IPS-18c (cell line): Measurements from ENCODE around the gene IKBIP.
A peak's percentile ranks its signal among the peaks of the same experiment; 100 is the strongest.
"Not testable (repeated sequence)": the region's sequence is repeated elsewhere in the genome, so short reads cannot be mapped to it uniquely, and the experiment has no call there.

Experiments
- H3K4me3 ChIP-seq: 2 replicates; pipeline ENCODE4 v1.7.0; 2013; ENCODE audit warnings: low read depth, mild to moderate bottlenecking, low read length, moderate library complexity; ENCODE audit not compliant: insufficient read depth
- H3K9me3 ChIP-seq: one replicate; pipeline ENCODE4 v1.6.1; 2013; ENCODE audit warnings: mild to moderate bottlenecking, low read length, moderate library complexity; ENCODE audit not compliant: control insufficient read depth, insufficient read depth

Gene IKBIP

DNA sequence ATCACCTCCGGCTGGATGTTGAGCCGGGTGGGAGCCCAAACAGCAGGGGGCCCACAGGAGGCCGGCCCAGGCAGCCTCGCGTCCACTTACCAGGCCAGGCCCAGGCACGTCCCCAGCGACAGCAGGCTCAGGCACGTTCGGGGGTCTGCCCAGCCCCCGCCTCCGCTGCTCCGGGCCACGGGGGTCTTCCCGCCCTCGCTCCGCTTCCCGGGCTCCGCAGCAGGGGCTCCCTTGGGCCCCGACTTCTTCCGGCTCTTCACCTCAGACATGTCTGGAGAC is 216 bp downstream of the IKBIP start:
- H3K4me3 ChIP-seq, result peak overlapping the region; percentile 95
- no peaks in the 10 kb centered on the region for H3K9me3 ChIP-seq

DNA sequence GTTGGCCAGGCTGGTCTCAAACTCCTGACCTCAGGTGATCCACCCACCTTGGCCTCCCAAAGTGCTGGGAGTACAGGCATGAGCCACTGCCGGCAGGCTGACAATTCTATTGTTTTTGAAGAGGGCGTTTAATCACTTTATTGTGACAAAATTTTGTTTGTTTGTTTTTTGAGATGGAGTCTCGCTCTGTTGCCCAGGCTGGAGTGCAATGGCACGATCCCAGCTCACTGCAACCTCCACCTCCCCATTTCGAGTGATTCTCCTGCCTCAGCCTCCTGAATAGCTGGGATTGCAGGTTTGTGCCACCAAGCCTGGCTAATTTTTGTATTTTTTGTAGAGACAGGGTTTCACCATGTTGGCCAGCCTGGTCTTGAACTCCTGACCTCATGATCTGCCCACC is 1.8 kb downstream of the IKBIP start:
- not testable (repeated sequence) for H3K4me3 ChIP-seq, H3K9me3 ChIP-seq

DNA sequence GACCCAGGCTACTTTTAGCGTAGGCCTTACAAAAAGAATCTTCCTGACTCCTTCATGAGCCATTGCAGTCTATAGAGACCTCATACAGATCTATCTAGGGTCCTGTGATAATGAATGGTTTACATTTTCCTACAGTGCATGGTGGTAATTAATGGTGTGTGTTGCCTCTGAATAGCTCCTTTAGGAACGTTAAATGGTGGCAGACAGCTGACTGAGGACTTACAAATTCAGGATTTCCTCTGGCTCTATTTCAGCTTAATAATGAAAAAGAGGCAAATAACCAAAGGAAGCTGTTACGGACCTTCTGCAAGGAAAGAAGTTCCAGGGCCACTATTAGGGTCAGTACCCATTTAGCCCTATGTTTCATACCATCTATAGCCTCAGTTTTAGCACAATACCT is 5.1 kb downstream of the IKBIP start:
- Histone ChIP-seq H3K4me3 (no peak overlapping the region), H3K9me3 (no peaks in the 10 kb centered on the region)

DNA sequence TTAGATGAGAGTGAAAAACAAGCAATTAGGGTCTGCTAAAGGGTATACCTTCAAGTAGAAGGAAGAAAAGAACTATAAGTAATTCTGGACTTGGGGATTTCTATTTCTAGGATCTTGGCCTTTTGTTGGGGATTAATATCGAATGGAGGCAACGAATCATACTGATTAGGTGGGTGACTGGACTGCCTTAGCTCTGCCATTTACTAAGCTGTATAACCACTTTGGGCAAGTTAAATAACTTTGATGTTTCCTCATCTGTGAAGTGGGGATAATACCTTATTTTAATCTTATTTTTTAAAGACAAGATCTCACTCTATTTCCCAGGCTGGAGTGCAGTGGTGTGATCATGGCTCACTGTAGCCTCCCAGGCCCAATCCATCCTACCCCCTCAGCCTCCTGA is 6.6 kb downstream of the IKBIP start:
- Histone ChIP-seq H3K4me3 (no peak overlapping the region), H3K9me3 (no peaks in the 10 kb centered on the region)

DNA sequence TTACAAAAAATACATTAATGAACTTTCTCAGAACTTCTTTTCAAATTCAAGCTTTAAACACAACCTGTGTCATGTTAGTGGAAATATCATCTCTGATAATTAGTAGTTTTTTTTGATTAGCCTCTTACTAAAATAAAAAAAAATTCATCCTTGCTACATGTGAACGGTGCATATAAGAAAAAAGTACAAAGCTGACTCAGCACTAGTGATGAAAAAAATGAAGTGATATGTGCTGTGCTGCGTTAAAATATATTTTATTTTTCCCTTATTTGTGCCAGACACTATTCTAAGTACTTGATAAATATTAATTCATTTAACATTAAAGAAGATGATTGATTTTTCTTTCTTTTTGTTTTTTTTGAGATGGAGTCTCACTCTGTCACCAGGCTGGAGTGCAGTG is 7.5 kb downstream of the IKBIP start:
- Histone ChIP-seq H3K4me3 (no peak overlapping the region), H3K9me3 (no peaks in the 10 kb centered on the region)

DNA sequence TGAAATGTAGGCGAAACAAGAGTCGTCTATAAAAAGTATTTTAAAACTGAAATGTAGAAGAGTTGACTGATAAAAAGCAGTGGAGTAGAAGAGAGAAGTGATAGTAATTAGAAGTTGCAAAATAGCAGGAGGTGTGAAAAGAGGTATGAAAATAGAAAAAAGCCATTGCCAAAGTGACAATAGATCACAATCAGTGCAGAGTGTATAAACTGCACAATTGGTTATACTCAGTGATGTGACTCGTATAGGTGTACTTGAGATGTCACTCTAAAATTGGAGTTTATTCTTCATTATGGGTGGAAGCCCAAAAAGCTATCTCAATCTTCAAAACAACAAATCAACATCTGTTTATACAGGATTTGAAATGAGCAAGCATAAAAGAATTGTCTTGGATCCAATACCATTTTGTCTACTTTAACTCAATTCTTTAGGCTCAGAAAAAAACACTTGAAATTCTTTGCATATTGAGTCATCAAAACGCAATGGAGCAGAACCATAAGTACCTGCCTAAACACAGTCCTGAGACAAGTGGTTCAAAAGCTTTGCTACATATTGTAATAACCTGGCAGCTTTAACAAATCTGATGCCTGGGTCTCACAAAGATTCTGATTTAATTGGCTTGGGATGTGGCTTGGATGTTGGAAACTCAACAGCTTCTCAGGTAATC is 8.8 kb downstream of the IKBIP start:
- H3K4me3 ChIP-seq, result no peak overlapping the region
- H3K9me3 ChIP-seq, result no peaks in the 10 kb centered on the region

DNA sequence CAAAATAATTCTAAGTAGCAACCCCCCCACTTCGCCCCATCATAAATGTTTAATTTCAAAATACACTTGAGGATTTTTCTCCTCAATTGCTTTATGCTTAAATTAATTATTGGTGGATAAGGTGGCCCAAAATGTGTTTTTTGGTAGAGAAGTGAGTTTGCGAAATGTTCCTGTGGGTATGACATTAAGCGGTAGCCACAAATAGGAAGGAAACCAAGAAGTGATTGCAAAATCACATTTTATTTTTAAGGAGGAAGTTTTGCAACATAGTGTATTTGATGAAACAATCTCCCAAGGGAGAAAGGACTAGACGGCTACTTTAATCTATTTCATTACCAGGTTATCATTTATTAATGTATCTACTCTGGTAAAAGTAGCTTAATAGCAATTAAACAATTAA is 25.6 kb downstream of the IKBIP start:
- Histone ChIP-seq H3K9me3 (no peaks in the 10 kb centered on the region), H3K4me3 (no peak overlapping the region)

DNA sequence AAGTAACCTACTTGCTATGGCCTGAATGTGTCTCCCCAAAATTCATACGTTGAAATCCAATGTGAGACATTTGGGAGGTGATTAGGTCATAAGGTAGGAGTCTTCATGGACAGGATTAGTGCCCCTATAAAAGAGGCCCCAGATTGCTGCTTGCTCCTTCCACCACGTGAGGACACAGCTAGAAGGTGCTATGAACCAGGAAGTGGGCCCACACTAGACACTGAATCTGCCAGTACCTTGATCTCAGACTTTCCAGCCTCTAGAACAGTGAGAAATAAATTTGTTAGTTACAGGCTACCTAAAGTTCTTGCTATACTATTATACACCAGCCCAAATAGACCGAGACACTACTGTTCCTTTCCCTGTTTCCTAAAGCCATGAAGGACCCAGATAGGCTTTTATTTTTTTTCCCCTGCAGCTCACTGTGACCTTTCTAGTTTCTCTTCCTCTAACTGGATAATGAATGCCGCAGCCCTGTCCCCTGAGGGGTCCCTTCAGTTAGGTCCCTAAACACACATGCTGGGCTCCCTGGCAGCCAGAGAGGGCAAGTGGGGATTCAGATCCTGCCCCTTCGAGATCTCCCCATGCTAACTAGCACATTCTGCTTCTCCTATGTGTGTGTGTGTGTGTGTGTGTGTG is 31.8 kb downstream of the IKBIP start:
- Histone ChIP-seq H3K4me3 (no peak overlapping the region), H3K9me3 (no peaks in the 10 kb centered on the region)

DNA sequence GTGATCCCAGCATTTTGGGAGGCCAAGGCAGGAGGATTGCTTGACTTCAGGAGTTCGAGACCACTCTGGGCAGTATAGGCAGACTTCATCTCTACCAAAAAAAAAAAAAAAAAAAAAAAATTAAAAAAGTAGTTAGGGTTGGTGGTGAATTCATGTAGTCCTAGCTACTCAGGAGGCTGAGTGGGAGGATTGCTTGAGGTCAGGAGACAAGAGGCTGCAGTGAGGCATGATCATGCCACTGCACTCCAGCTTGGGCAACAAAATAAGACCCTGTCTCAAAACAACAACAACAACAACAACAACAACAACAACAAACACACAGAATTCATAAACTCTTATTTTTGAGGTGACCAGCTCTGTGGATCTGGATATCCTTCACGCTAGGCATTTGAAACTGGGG is 34.0 kb downstream of the IKBIP start:
- Histone ChIP-seq H3K9me3 (no peaks in the 10 kb centered on the region), H3K4me3 (no peak overlapping the region)

DNA sequence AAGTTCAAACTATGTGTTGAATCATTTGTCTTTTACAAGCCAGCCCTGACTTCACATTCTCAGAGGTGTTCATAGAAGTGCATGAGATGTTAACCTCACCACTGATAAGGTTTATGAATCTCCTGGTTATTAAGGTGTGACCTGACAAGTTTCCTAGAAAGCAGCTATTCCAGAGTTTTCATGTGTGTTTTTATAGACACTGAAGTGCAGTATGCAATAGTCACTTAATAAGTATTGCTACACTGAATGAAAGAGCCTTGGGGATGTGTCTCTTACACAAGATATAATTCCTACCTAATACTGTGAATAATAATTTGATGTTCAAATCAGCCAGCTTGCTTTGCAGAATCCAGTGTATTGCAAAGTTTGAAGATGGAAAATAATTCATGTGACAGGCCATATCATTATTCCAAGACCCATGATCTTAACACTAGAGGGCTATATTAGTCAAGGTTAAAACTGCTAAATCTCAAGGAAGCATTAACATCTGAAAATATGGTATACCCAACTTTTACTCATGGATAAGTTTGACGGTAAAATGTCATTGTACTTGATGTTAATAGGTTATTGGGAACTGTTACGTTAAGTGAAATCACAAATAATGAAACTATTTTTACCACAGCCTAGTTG is 38.1 kb downstream of the IKBIP start:
- Histone ChIP-seq H3K9me3 (no peaks in the 10 kb centered on the region), H3K4me3 (no peak overlapping the region)

DNA sequence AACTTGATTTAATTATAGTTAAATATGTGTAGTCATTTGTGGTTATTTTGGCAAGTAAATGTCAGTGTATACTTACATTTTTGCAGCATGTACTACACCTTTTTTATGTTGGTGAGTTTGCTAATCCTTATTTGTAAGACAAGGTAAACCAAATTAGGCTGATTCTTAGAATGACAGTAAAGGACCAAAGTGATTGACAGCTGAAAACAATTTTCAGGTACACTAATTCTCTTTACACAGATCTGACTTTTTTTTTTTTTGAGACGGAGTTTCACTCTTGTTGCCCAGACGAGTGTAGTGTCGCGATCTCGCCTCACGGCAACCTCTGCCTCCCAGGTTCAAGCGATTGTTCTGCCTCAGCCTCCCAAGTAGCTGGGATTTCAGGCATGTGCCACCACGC is 42.7 kb downstream of the IKBIP start:
- Histone ChIP-seq H3K9me3 (peaks cover 4% of the 10 kb centered on the region), H3K4me3 (no peak overlapping the region)

DNA sequence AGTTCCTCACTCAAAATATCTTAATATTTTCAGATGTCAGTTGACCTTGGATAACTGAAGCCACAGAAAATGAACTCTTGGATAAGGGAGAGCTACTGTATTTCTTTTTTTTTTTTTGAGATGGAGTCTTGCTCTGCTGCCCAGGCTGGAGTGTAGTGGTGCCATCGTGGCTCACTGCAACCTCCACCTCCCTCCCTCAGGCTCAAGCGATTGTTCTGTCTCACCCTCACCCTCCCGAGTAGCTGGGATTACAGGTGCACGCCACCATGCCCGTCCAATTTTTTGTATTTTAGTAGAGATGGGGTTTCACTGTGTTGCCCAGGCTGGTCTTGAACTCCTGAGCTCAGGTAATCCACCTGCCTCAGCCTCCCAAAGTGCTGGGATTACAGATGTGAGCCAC is 47.3 kb downstream of the IKBIP start:
- H3K4me3 ChIP-seq, H3K9me3 ChIP-seq: not testable (repeated sequence)

DNA sequence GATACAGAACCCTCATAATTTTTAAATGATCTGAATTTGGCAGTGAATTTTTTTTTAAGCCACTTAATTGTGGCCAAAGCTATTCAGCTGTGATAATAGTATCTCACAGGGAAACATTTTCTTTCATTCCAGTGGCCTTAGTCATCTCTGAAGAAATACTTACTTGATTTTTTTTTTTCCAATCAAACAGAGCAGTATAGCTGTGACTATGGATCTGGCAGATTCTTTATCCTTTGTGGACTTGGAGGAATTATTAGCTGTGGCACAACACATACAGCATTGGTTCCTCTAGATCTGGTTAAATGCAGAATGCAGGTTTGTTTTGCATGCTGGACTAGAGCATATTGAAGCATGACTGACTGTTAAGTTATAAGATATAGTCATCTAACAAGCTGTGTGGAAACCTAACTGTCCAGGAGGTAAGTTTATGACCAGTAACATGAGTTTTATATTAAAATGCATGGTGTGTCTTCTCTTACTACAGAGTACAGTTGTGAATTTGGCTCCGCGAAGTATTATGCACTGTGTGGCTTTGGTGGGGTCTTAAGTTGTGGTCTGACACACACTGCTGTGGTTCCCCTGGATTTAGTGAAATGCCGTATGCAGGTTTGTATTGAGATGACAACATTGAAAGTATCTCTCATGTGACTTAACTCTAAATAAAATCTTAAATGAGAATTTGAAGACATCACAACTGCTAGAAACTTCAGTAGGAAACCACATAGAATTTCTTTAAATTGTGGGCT is 49.2 kb downstream of the IKBIP start:
- Histone ChIP-seq H3K4me3 (peak overlapping the region; percentile 99; the same call in 1 of the 2 replicates), H3K9me3 (peaks cover 3% of the 10 kb centered on the region)

DNA sequence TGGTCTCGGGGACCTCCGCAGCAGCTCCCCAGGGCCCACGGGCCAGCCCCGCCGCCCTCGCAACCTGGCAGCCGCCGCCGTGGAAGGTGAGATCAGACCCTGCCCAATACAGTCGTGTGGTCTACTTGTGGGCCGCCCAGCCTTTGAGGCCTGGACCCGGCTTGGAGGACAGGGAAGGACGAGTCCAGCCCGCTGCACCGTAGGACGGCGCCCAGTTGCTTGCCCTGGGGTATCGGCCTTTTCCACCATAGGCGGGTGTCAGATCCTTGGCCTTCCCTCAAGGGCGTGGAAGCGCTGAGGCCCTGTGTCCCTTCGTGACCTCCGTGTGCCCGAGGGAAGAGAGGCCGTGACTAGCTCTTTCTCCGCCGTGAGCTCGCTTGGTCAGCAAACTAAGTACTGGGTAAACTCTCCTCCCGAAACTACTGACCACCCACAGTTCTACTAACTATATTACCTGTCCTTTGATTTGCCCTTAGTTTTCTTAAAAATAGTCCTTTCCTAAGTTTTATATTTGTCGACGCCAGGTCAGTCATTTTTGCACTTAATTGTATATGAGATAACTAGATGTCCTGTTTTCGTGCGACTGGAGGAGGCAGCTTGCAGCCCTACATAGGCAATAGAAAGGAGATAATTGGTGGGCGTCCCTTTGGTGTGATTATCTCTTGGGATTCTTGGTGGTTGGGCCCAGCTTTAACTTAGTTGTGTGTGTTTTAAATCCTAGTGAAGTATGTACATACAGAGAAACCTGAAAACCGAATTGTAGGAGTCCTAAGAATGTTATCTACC is 50.3 kb downstream of the IKBIP start:
- peak overlapping the region; percentile 99 for H3K4me3 ChIP-seq

DNA sequence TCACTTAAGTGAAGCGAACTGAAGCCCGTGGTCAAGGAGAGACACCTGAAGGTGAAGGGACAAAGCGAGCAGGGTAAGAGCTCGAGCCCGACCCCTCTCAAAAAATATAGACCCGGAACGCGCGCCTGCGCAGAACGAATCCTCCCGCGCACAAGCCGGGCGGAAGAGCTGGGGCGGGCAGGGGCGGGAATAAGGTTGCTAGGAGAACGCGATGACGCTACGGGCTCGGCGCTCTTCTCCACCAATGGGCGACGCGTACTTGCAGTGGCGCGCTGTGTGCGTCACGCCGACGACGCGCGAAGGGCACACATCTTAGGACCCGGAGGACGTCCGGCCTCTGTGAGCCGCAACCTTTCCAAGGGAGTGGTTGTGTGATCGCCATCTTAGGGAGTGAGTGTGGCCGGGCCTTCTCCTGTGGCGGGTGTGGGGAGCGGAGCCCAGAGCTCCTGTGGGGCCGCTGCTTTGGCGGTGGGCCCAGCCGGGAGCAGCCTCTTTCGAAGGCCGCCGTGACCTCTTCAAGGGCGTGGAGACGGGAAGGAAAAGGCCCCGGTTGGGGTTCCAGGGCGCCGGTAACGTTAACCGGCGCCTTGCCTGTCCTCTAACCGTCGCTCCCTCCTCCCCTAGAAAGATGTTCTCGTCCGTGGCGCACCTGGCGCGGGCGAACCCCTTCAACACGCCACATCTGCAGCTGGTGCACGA is 51.1 kb downstream of the IKBIP start, which contains the start of gene SLC25A3:
Gene SLC25A3 (plus strand): TSS at position 336 of the 699 bp plus-strand sequence. CDS start 293 bp downstream, at position 629.
- H3K9me3 ChIP-seq, result peaks cover 2% of the 10 kb centered on the region
- peak within 1 kb of the TSS; percentile 99 for H3K4me3 ChIP-seq

More for the DNA sequence above, 50.3 kb downstream of the IKBIP start:
- H3K9me3 ChIP-seq, result peaks cover 2% of the 10 kb centered on the region

DNA sequence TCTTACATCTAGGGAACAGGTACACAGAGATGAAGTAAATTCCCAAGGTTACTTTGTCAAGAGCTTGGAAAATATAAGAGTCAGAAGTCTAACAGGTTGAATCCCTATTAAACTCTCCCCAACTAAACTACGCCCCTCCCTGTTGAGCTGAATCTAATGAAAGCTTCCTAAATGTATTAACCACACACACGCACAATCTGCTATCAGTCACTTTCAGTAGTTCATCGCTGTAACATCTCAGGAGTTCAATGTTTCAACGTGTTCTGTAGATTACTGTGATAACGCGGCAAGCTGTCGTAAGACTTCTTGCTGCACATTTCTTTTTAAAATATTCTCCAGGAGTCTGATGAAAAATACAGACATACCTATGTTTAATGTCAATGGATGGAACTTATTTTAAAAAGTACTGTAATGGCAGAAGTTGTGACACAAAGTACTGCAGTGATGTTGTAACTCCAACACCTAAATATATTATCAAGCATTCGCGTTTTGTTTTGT is 51.7 kb downstream of the IKBIP start:
- H3K4me3 ChIP-seq, result peak overlapping the region; percentile 42; the same call in 1 of the 2 replicates
- H3K9me3 ChIP-seq, result no peaks in the 10 kb centered on the region

DNA sequence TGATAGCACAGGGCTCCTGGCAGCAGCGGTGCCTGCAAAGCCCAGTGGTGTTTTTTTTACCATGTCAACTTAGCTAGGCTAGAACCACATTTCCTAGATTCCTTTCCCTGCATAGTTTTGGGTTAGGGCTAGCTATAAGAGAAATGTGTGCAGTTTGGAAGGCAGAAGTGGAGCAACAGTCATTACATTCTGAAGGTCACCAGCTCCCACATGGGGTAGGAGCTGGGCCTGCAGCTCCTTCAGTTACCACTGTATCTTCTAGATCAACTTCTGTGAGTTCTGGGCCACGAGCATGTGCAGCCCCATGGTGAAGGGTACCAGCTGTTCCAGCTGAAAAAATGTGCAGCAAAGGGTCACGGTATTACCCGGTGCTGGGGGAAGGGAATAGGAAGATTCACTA is 53.4 kb downstream of the IKBIP start:
- Histone ChIP-seq H3K4me3 (no peak overlapping the region), H3K9me3 (no peaks in the 10 kb centered on the region)
